SK-N-SH (cell line): Measurements from ENCODE around the gene THUMPD3. TPM values are rescaled to one million over a fixed set of nuclear protein-coding genes. Genes with fewer than 3 reads are reported as not detected.

Experiments used
- CTCF ChIA-PET: fragments of 300-600, 350-600 bp; formaldehyde crosslinking; extraction: SDS; loops from one replicate; lab custom pipeline; 2021; lab: Yijun Ruan, JAX
- POLR2A ChIA-PET: fragments of 350-600 bp; sonication (Branson Sonifier 250); formaldehyde crosslinking; extraction: SDS; loops from one replicate; lab custom pipeline; 2020; ENCODE audit warnings: antibody characterized with exemption, inconsistent platforms; lab: Yijun Ruan, JAX
- DNase-seq: peaks from one replicate; pipeline ENCODE4 v3.0.0; 2012
- H2AFZ ChIP-seq: fragments of 200-600 bp; sonication (generic); 2 replicates; pipeline ENCODE4 v1.8.1; 2016; ENCODE audit warnings: antibody characterized with exemption, mild to moderate bottlenecking, low read depth
- H3F3A ChIP-seq: fragments of 200-600 bp; sonication (generic); replicated peaks from 2 replicates; pipeline ENCODE3; 2016; ENCODE audit warnings: antibody characterized with exemption, mild to moderate bottlenecking; ENCODE audit not compliant: insufficient read depth
- H3K27ac ChIP-seq, 2 experiments: fragments of 200-500 bp in 1 of 2; fragments of 200-600 bp in 1 of 2; sonication (Bioruptor generic) in 1 of 2; sonication (generic), shearing (Covaris generic) in 1 of 2; 2 replicates each; pipeline versions ENCODE4 v1.5.1 to v1.6.1; 2014 to 2016; ENCODE audit warnings: low read depth in 2 of 2, inconsistent platforms in 1 of 2, low read length in 1 of 2, mild to moderate bottlenecking in 1 of 2, mixed read lengths in 1 of 2
- H3K27me3 ChIP-seq: fragments of 200-600 bp; sonication (generic), shearing (Covaris generic); 2 replicates; pipeline ENCODE4 v1.6.1; 2016; ENCODE audit warnings: mixed run types; ENCODE audit not compliant: insufficient read depth
- H3K36me3 ChIP-seq, 2 experiments: fragments of 200-500 bp in 1 of 2; fragments of 200-600 bp in 1 of 2; sonication (Bioruptor generic) in 1 of 2; sonication (generic) in 1 of 2; replicated peaks in 1 of 2; 2 replicates each; pipeline versions ENCODE3 to v1.5.1; 2014 to 2016; ENCODE audit warnings: low read length in 1 of 2, mild to moderate bottlenecking in 1 of 2; ENCODE audit not compliant: insufficient read depth in 2 of 2, control insufficient read depth in 1 of 2
- H3K4me1 ChIP-seq, 2 experiments: fragments of 200-500 bp in 1 of 2; fragments of 200-600 bp in 1 of 2; sonication (Bioruptor generic) in 1 of 2; sonication (generic), shearing (Covaris generic) in 1 of 2; 2 replicates each; pipeline versions ENCODE4 v1.5.1 to v1.6.1; 2014 to 2016; ENCODE audit warnings: low read depth in 1 of 2, low read length in 1 of 2, mixed run types in 1 of 2; ENCODE audit not compliant: insufficient read depth in 2 of 2, control insufficient read depth in 1 of 2
- H3K4me2 ChIP-seq: fragments of 200-600 bp; sonication (generic), shearing (Covaris generic); 2 replicates; pipeline ENCODE4 v1.6.1; 2017; ENCODE audit warnings: mixed run types
- H3K4me3 ChIP-seq, 2 experiments: fragments of 200-500 bp in 1 of 2; fragments of 200-600 bp in 1 of 2; sonication (Bioruptor generic) in 1 of 2; sonication (generic), shearing (Covaris generic) in 1 of 2; 2 replicates each; pipeline versions ENCODE4 v1.5.1 to v1.8.1; 2014 to 2016; ENCODE audit warnings: low read depth in 2 of 2, inconsistent platforms in 1 of 2, low read length in 1 of 2, mild to moderate bottlenecking in 1 of 2, mixed read lengths in 1 of 2, moderate library complexity in 1 of 2
- H3K79me2 ChIP-seq: fragments of 200-600 bp; sonication (generic); 2 replicates; pipeline ENCODE4 v1.8.1; 2017; ENCODE audit warnings: mild to moderate bottlenecking; ENCODE audit not compliant: insufficient read depth
- H3K9ac ChIP-seq: fragments of 200-600 bp; sonication (generic); 2 replicates; pipeline ENCODE4 v1.6.1; 2017; ENCODE audit warnings: mixed run types
- H3K9me2 ChIP-seq: fragments of 200-600 bp; sonication (generic); 2 replicates; pipeline ENCODE4 v1.6.1; 2017; ENCODE audit warnings: mixed run types
- H3K9me3 ChIP-seq: fragments of 200-600 bp; sonication (generic); 2 replicates; pipeline ENCODE4 v1.6.1; 2017; ENCODE audit warnings: mixed run types, mild to moderate bottlenecking, moderate library complexity
- H4K20me1 ChIP-seq: fragments of 200-600 bp; sonication (generic); 2 replicates; pipeline ENCODE4 v1.6.1; 2017; ENCODE audit warnings: mild to moderate bottlenecking, mixed run types; ENCODE audit not compliant: insufficient read depth
- CTCF ChIP-seq: fragments of 200-600 bp; sonication (generic); IDR thresholded peaks from 2 replicates; pipeline ENCODE4 v1.6.1; 2017; ENCODE audit warnings: antibody characterized with exemption, mild to moderate bottlenecking, moderate library complexity
- EZH2phosphoT487 ChIP-seq: fragments of 200-600 bp; sonication (generic); IDR thresholded peaks from 2 replicates; pipeline ENCODE4 v1.6.1; 2017; ENCODE audit warnings: low read depth, mixed run types, mild to moderate bottlenecking, antibody characterized with exemption, moderate library complexity, borderline replicate concordance
- FOXJ3 ChIP-seq: sonication (generic); formaldehyde crosslinking; IDR thresholded peaks from 2 replicates; pipeline ENCODE4 v1.5.1; 2020; ENCODE audit warnings: mild to moderate bottlenecking, missing genetic modification reagents
- GABPA ChIP-seq: IDR thresholded peaks from 2 replicates; pipeline ENCODE4 v1.4.0; 2012; ENCODE audit warnings: low read depth, mild to moderate bottlenecking
- GATA2 ChIP-seq: sonication (generic); formaldehyde crosslinking; IDR thresholded peaks from 2 replicates; pipeline ENCODE4 v1.5.0; 2020; ENCODE audit warnings: mild to moderate bottlenecking, missing genetic modification reagents
- IRF3 ChIP-seq: fragments of 150-350 bp; IDR thresholded peaks from 2 replicates; pipeline ENCODE4 v1.6.1; 2016; ENCODE audit warnings: mild to moderate bottlenecking, low read depth, low read length
- MEF2A ChIP-seq: IDR thresholded peaks from 2 replicates; pipeline ENCODE4 v1.4.0; 2012; ENCODE audit warnings: low read depth, borderline replicate concordance
- MXI1 ChIP-seq: IDR thresholded peaks from 2 replicates; pipeline ENCODE4 v1.6.1; 2012; ENCODE audit warnings: mild to moderate bottlenecking, low read depth, low read length, improper control_type of control experiment
- POLR2AphosphoS5 ChIP-seq: IDR thresholded peaks from 2 replicates; pipeline ENCODE4 v1.6.1; 2012; ENCODE audit warnings: low read depth, low read length
- RXRA ChIP-seq: IDR thresholded peaks from 2 replicates; pipeline ENCODE4 v1.4.0; 2012; ENCODE audit warnings: low read depth, mild to moderate bottlenecking, borderline replicate concordance
- SIN3A ChIP-seq: IDR thresholded peaks from 2 replicates; pipeline ENCODE4 v1.6.1; 2012; ENCODE audit warnings: low read depth, mild to moderate bottlenecking, low read length, moderate library complexity, borderline replicate concordance
- TAF1 ChIP-seq: IDR thresholded peaks from 2 replicates; pipeline ENCODE4 v1.6.1; 2012; ENCODE audit warnings: low read depth, mild to moderate bottlenecking, low read length, moderate library complexity, borderline replicate concordance
- USF1 ChIP-seq: IDR thresholded peaks from 2 replicates; pipeline ENCODE4 v1.4.0; 2012; ENCODE audit warnings: low read depth, borderline replicate concordance
- USF2 ChIP-seq: fragments of 150-350 bp; IDR thresholded peaks from 2 replicates; pipeline ENCODE4 v1.6.1; 2017; ENCODE audit warnings: antibody characterized with exemption, low read length, low read depth, borderline replicate concordance
- YY1 ChIP-seq: IDR thresholded peaks from 2 replicates; pipeline ENCODE4 v1.4.0; 2012; ENCODE audit warnings: low read depth, mild to moderate bottlenecking
- WGBS: methylation state at CpG from one replicate; pipeline ENCODE4 v1.1.6; 2017; ENCODE audit warnings: low lambda C conversion rate; 5-methylcytosine and 5-hydroxymethylcytosine counted together
- polyA plus RNA-seq, 3 experiments: library from polyadenylated mRNA; depleted of rRNA; stranded (reverse); fragments of >200 nt; gene quantifications; 2 replicates each; pipeline ENCODE4 v1.2.3, GENCODE V29; 2012

The THUMPD3 gene
- polyA plus RNA-seq, 1 of the 3 experiments (the other 2 are of a cell fraction), result 27.1 TPM

- Histone ChIP-seq H3K4me3 (no peak overlapping the region), H2AFZ (no peak overlapping the region), H3K9me3 (no peaks in the 10 kb centered on the region), H3K9ac (no peak overlapping the region), H4K20me1 (no peaks in the 10 kb centered on the region), H3K79me2 (no peaks in the 10 kb centered on the region), H3K4me1 (peaks cover 4 to 9% of the 10 kb centered on the region in 2 experiments; a peak in 1 of 4 replicates), H3K27ac (no peak overlapping the region), H3K9me2 (no peaks in the 10 kb centered on the region), H3F3A (peaks cover 11% of the 10 kb centered on the region), H3K4me2 (no peak overlapping the region), H3K36me3 (no peaks in the 10 kb centered on the region), H3K27me3 (no peaks in the 10 kb centered on the region)
- WGBS, result 77% methylated on average over 4 of the region's 4 CpGs
- CTCF ChIA-PET, result interaction anchor here (0.7 to 2.8 kb wide), 2 partner anchors 10 to 414 kb away, joined by 3 to 13 read pairs; no protein-coding TSS in a partner anchor
- POLR2A ChIA-PET, result interaction anchor here (1.2 kb wide), 1 partner anchor 20 kb away, joined by 3 read pairs; the partner anchor contains the start of gene THUMPD3
- TF ChIP-seq MXI1 (no peak), TAF1 (no peak), GATA2 (no peak), FOXJ3 (CRISPR knock-in tag) (no peak), YY1 (no peak)
- no peak for DNase-seq
Measured at GRCh38 chr3:9343115-9343514, 19.7 kb upstream of the THUMPD3 start.

- Histone ChIP-seq H3K4me1 (0 out of 4 replicates have a peak, but pooled peaks cover 0 to 2% of the 10 kb centered on the region in 2 experiments), H3K4me2 (no peak overlapping the region), H3K9me3 (no peaks in the 10 kb centered on the region), H3K9me2 (no peaks in the 10 kb centered on the region), H3F3A (peaks cover 5% of the 10 kb centered on the region), H3K9ac (no peak overlapping the region), H2AFZ (no peak overlapping the region), H4K20me1 (no peaks in the 10 kb centered on the region), H3K36me3 (no peaks in the 10 kb centered on the region), H3K79me2 (no peaks in the 10 kb centered on the region), H3K4me3 (no peak overlapping the region), H3K27me3 (no peaks in the 10 kb centered on the region), H3K27ac (no peak overlapping the region)
- ChIA-PET POLR2A (no interaction called here), CTCF (no interaction called here)
- no peak for DNase-seq
- TF ChIP-seq USF1 (no peak), CTCF (no peak), USF2 (no peak), GABPA (no peak), TAF1 (no peak), MEF2A (no peak), SIN3A (no peak), EZH2phosphoT487 (no peak), RXRA (no peak), IRF3 (no peak), POLR2AphosphoS5 (no peak)
- 77% methylated on average over 1 of the region's 1 CpG for WGBS
Measured at GRCh38 chr3:9345041-9345440, 17.8 kb upstream of the THUMPD3 start.
